K562 (cell line): ENCODE results near the gene AGO3. TPM values are rescaled to one million over a fixed set of nuclear protein-coding genes. Genes with fewer than 3 reads are reported as not detected.
A peak's percentile ranks its signal among the peaks of the same experiment; 100 is the strongest.

Experiments
- ARHGAP35 ChIP-seq: fragments of 450-650 bp; IDR thresholded peaks from 2 replicates; pipeline ENCODE4 v1.6.1; 2018; ENCODE audit not compliant: partially characterized antibody
- BCL6 ChIP-seq: fragments of 250-450 bp; sonication (Bioruptor Pico); IDR thresholded peaks from 2 replicates; pipeline ENCODE4 v1.4.0; 2020
- CXXC5 ChIP-seq: fragments of 250-450 bp; sonication (Bioruptor Pico); IDR thresholded peaks from 2 replicates; pipeline ENCODE4 v1.8.0; 2022; ENCODE audit warnings: inconsistent platforms, mild to moderate bottlenecking, moderate library complexity
- EHMT2 ChIP-seq: fragments of 450-650 bp; IDR thresholded peaks from 2 replicates; pipeline ENCODE4 v1.6.1; 2018; ENCODE audit warnings: antibody characterized with exemption
- GTF2A2 ChIP-seq: IDR thresholded peaks from 2 replicates; pipeline ENCODE4 v1.6.1; 2016; ENCODE audit warnings: mild to moderate bottlenecking, missing genetic modification characterization, missing compliant biosample characterization
- HDAC8 ChIP-seq: fragments of 450-650 bp; IDR thresholded peaks from 2 replicates; pipeline ENCODE4 v1.6.1; 2016; ENCODE audit warnings: mild to moderate bottlenecking, missing genetic modification characterization, moderate library complexity, missing compliant biosample characterization
- POLR2B ChIP-seq: fragments of 450-650 bp; IDR thresholded peaks from 2 replicates; pipeline ENCODE4 v1.6.1; 2018; ENCODE audit warnings: low read depth; ENCODE audit not compliant: partially characterized antibody
- TAF9B ChIP-seq: fragments of 450-650 bp; IDR thresholded peaks from 2 replicates; pipeline ENCODE4 v1.6.1; 2018; ENCODE audit warnings: mild to moderate bottlenecking; ENCODE audit not compliant: partially characterized antibody
- ZNF277 ChIP-seq: fragments of 250-450 bp; sonication (Bioruptor Pico); IDR thresholded peaks from 2 replicates; pipeline ENCODE4 v1.8.0; 2022; ENCODE audit warnings: inconsistent platforms, mild to moderate bottlenecking, moderate library complexity, borderline replicate concordance
- polyA plus RNA-seq, 8 experiments: library from polyadenylated mRNA; depleted of rRNA in 4 of 8; stranded (reverse) in 5 of 8; unstranded in 3 of 8; fragments of >200 nt; fragmentation: Nextera tagmentation in 2 of 8; fragmentation: Illumina TruSeq in 1 of 8; extraction: Ambion mirVana in 2 of 8; extraction: Trizol in 1 of 8; gene quantifications; 2 replicates each; pipeline versions ENCODE4 v1.2.1 to v1.2.3, GENCODE V29; 2011 to 2014; ENCODE audit warnings: inconsistent platforms in 1 of 8, missing spikeins in 1 of 8
- total RNA-seq, 7 experiments: library from RNA; depleted of rRNA in 6 of 7; stranded (reverse); fragments of >200 nt in 6 of 7; fragmentation: Illumina TruSeq in 2 of 7; extraction: Trizol in 2 of 7; gene quantifications; 2 replicates each; pipeline versions ENCODE4 v1.2.1 to v1.2.3, GENCODE V29; 2011 to 2021; ENCODE audit warnings: low replicate concordance in 1 of 7
- TF ChIP-seq, protein P1 (sequence below), 2 experiments: fragments of 450-650 bp; formaldehyde crosslinking in 1 of 2; IDR thresholded peaks; 2 replicates each; pipeline versions ENCODE4 v1.4.0 to v1.6.1; 2014 to 2020; ENCODE audit warnings: mild to moderate bottlenecking in 2 of 2, borderline replicate concordance in 1 of 2, low read depth in 1 of 2
- TF ChIP-seq, protein P2 (sequence below): fragments of 450-650 bp; IDR thresholded peaks from 2 replicates; pipeline ENCODE4 v1.6.1; 2018; ENCODE audit warnings: mild to moderate bottlenecking, low read depth; ENCODE audit not compliant: partially characterized antibody

The AGO3 gene
- total and polyA plus RNA-seq, 9 of the 15 experiments (the other 6 are each of a cell fraction or from before 2014, with no cell fraction given), result 4.5 to 41.5 (median 22.7) TPM

- TF ChIP-seq, protein P1, sequence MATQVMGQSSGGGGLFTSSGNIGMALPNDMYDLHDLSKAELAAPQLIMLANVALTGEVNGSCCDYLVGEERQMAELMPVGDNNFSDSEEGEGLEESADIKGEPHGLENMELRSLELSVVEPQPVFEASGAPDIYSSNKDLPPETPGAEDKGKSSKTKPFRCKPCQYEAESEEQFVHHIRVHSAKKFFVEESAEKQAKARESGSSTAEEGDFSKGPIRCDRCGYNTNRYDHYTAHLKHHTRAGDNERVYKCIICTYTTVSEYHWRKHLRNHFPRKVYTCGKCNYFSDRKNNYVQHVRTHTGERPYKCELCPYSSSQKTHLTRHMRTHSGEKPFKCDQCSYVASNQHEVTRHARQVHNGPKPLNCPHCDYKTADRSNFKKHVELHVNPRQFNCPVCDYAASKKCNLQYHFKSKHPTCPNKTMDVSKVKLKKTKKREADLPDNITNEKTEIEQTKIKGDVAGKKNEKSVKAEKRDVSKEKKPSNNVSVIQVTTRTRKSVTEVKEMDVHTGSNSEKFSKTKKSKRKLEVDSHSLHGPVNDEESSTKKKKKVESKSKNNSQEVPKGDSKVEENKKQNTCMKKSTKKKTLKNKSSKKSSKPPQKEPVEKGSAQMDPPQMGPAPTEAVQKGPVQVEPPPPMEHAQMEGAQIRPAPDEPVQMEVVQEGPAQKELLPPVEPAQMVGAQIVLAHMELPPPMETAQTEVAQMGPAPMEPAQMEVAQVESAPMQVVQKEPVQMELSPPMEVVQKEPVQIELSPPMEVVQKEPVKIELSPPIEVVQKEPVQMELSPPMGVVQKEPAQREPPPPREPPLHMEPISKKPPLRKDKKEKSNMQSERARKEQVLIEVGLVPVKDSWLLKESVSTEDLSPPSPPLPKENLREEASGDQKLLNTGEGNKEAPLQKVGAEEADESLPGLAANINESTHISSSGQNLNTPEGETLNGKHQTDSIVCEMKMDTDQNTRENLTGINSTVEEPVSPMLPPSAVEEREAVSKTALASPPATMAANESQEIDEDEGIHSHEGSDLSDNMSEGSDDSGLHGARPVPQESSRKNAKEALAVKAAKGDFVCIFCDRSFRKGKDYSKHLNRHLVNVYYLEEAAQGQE (IDR thresholded peaks at IDR 0.05; ENCODE audit: borderline replicate concordance), result no peak
- TF ChIP-seq, protein P1 (CRISPR knock-in tag; IDR thresholded peaks at IDR 0.05; ENCODE audit: low read depth), result no peak
- TF ChIP-seq BCL6 (CRISPR knock-in tag) (no peak), GTF2A2 (tag) (no peak), ZNF277 (no peak), ARHGAP35 (no peak), HDAC8 (tag) (no peak), TAF9B (peak; percentile 20), CXXC5 (no peak), POLR2B (peak; percentile 72), EHMT2 (no peak)
- TF ChIP-seq, protein P2, sequence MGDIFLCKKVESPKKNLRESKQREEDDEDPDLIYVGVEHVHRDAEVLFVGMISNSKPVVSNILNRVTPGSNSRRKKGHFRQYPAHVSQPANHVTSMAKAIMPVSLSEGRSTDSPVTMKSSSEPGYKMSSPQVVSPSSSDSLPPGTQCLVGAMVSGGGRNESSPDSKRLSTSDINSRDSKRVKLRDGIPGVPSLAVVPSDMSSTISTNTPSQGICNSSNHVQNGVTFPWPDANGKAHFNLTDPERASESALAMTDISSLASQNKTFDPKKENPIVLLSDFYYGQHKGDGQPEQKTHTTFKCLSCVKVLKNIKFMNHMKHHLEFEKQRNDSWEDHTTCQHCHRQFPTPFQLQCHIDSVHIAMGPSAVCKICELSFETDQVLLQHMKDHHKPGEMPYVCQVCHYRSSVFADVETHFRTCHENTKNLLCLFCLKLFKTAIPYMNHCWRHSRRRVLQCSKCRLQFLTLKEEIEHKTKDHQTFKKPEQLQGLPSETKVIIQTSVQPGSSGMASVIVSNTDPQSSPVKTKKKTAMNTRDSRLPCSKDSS, result no peak
Observed at GRCh38 chr1:35929730-35930592, 944 bp upstream of the AGO3 start (continued).
